Aorta (tissue), 5 donors: ENCODE data around the gene FBXO30. TPM values are rescaled to one million over a fixed set of nuclear protein-coding genes. Genes with fewer than 3 reads are reported as not detected.
A peak's percentile ranks its signal among the peaks of the same experiment; 100 is the strongest.

Experiments used
- ATAC-seq: fragments of 200-7000 bp; cut with Tn5 transposase; one replicate; pipeline ENCODE4 v1.9.1; 2022; ENCODE audit warnings: moderate library complexity; ENCODE audit not compliant: low FRiP score
- DNase-seq, 2 donors: peaks; one replicate each; pipeline ENCODE4 v3.0.0-alpha.2; 2020
- H3K27ac ChIP-seq, 2 donors: one replicate each; pipeline ENCODE4 v1.5.1; 2013; ENCODE audit warnings: low read length in 2 of 2, mild to moderate bottlenecking in 2 of 2, moderate library complexity in 2 of 2, control low read depth in 1 of 2, inconsistent platforms in 1 of 2, low read depth in 1 of 2
- H3K27me3 ChIP-seq, 2 donors: one replicate each; pipeline ENCODE4 v1.6.1; 2013; ENCODE audit warnings: control low read depth in 1 of 2, low read length in 1 of 2, mild to moderate bottlenecking in 1 of 2, moderate library complexity in 1 of 2; ENCODE audit not compliant: insufficient read depth in 2 of 2, control insufficient read depth in 1 of 2
- H3K36me3 ChIP-seq, 2 donors: one replicate each; pipeline ENCODE4 v1.6.1; 2013; ENCODE audit warnings: control low read depth in 1 of 2, low read length in 1 of 2, mild to moderate bottlenecking in 1 of 2; ENCODE audit not compliant: insufficient read depth in 2 of 2, control insufficient read depth in 1 of 2
- H3K4me1 ChIP-seq, 2 donors: one replicate each; pipeline ENCODE4 v1.6.1; 2013; ENCODE audit warnings: low read length in 2 of 2, control low read depth in 1 of 2, mild to moderate bottlenecking in 1 of 2, moderate library complexity in 1 of 2; ENCODE audit not compliant: insufficient read depth in 2 of 2, control insufficient read depth in 1 of 2
- H3K4me3 ChIP-seq, 2 donors: one replicate each; pipeline ENCODE4 v1.5.1; 2013; ENCODE audit warnings: low read length in 2 of 2, control low read depth in 1 of 2, mild to moderate bottlenecking in 1 of 2
- H3K9me3 ChIP-seq: one replicate; pipeline ENCODE4 v1.6.1; 2013; ENCODE audit warnings: mild to moderate bottlenecking, low read length; ENCODE audit not compliant: control insufficient read depth
- WGBS, 2 donors: extraction: QIAGEN DNeasy Blood & Tissue Kit; methylation state at CpG; one replicate each; pipeline ENCODE4 v1.1.7; 2013; 5-methylcytosine and 5-hydroxymethylcytosine counted together
- intact Hi-C, 2 donors: fragments of 100-400 bp; cut with DNase I; formaldehyde crosslinking; loops; one replicate each; pipeline versions ENCODE4 v1.14.2 to v1.15.0; 2022
- polyA plus RNA-seq, 2 donors: library from polyadenylated mRNA; stranded (reverse); fragments of 200-250 nt; gene quantifications; one replicate each; pipeline ENCODE4 v1.2.3, GENCODE V29; 2013
- total RNA-seq, 2 donors: library from RNA; stranded (reverse); fragmentation: NEBNext Ultra II Directional; extraction: Animal tissue kit (Norgen Biotek cat#: 25700); gene quantifications; one replicate each; pipeline ENCODE4 v1.2.1, GENCODE V29; 2021
- donor health status: healthy with polysubstance abuse.
- donor health status: Bipolar disorder and iron deficiency.
- donor health status: DM: no; HTN: no; CAD: no.
- donor health status: DM: no; HTN: no; CAD: no.
- donor health status: DM: yes; HTN: yes; CAD: no.

The FBXO30 gene
- total and polyA plus RNA-seq, 4 donors: 4.4 to 17.2 (median 9.5) TPM

DNA sequence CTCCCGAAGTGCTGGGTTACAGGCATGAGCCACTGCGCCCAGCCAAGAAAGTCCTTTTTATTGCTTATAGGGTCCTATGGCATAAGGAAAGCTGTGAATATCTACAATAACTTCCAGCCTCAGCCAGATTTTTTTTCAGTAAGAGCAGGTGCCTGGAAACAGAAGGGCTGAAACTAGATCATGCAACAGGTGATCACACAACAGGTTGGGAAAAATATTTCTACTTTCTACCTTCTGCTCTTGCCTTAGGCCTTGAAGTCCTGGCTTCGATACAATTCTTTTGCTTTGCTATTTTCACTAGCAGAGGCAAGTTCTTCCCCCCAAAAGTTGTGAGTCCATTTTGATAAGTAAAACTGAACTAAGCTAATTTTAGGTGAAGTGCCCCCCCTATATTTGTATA, 9.7 kb upstream of the FBXO30 start:
- intact Hi-C loops: no loop called here
- H3K4me1 ChIP-seq: peaks cover 0 to 3% of the 10 kb centered on the region in 2 donors
- H3K36me3 ChIP-seq: no peaks in the 10 kb centered on the region
- no peaks in the 10 kb centered on the region for H3K9me3 ChIP-seq
- ATAC-seq: no peak
- H3K4me3 ChIP-seq: no peak overlapping the region
- DNase-seq: no peak
- 97 to 100% methylated on average over 3 of the region's 3 CpGs for WGBS, 2 donors
- H3K27ac ChIP-seq: no peak overlapping the region
- H3K27me3 ChIP-seq: no peaks in the 10 kb centered on the region

DNA sequence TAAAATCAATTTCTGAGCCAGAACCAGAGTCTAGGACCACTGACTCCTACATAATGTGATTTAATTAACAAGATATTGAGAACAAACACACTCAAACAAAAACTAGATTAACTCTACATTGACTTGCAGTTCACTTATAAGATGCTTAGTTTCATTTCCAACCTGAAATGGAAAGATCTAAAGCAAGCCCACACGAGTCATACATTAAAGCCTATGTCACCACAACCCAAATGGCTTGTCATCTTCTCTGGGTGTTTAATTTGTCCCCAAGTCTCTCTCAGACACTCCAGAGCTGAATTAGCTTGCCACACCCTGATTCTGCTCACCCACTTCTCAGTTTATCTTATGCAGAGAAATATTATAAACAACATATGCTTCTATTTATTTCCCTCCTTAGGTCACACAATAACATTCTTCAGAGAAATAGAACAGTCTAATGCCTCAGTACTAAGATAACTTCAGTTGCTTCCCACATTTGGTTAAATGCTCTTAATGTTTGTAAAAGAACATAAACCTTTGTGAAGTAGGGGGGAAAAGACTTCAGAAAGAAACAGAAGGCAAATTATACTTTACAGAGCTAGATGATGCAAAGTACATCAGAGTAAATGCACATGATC, 8.8 kb upstream of the FBXO30 start:
- Histone ChIP-seq H3K27me3 (no peaks in the 10 kb centered on the region), H3K36me3 (no peaks in the 10 kb centered on the region), H3K9me3 (no peaks in the 10 kb centered on the region), H3K4me3 (no peak overlapping the region), H3K27ac (no peak overlapping the region), H3K4me1 (no peaks in the 10 kb centered on the region)
- ATAC-seq (no peak), DNase-seq (no peak)
- intact Hi-C loops: no loop called here
- 72 to 74% methylated on average over 1 of the region's 1 CpG for WGBS, 2 donors

DNA sequence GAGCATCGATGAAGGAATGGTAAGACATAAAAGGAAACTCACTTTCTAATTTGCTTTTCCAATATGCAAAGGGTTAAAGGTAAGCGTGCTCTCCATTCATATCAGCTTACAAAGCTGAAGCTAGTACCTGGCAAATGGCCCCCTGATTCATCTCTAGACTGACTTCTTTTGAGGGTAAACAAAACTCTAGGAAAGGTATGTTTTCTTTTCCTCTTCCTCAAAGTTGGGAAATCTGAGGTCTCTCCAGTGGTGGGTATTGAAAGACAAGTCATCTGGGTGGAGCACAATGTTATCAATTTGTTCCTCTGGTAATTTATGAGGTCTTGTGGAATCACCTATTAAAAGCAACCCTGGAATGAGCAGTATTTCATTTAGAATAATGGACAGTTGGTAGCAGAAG, 7.9 kb upstream of the FBXO30 start:
- 81 to 94% methylated on average over 2 of the region's 2 CpGs for WGBS, 2 donors
- H3K27me3 ChIP-seq: no peaks in the 10 kb centered on the region
- no peak for ATAC-seq
- H3K27ac ChIP-seq: no peak overlapping the region
- H3K4me1 ChIP-seq: no peaks in the 10 kb centered on the region
- intact Hi-C loops: no loop called here
- no peak for DNase-seq
- no peaks in the 10 kb centered on the region for H3K36me3 ChIP-seq
- no peaks in the 10 kb centered on the region for H3K9me3 ChIP-seq
- H3K4me3 ChIP-seq: no peak overlapping the region

- no peak for ATAC-seq
- intact Hi-C loops: loop anchor here (5.0 to 10.0 kb wide), 2 partner anchors 72 to 145 kb away; partner anchors contain the start of gene SHPRH (in 2 of the 2)
- WGBS, 2 donors: 92 to 95% methylated on average over 1 of the region's 1 CpG
Measured at GRCh38 chr6:145819994-145820393, 5.4 kb upstream of the FBXO30 start.

DNA sequence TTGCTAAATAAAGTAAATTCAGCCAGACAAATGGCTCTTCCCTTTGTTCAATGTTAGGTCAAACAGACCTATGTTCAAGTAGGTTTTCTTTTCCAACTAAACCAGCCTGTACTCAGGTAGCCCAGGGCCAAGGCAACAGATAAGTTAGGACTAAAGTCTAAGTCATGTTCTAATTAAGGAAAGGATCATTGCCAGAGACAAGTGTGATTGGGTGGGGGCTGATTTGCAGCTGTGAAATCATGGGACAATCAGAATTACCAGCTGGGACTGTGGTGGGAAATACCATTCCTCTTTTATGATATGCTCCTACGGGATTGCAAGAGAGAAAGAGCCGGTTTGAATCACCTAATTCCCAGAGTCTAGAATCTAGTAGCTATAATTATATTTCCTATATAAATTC, 4.2 kb upstream of the FBXO30 start:
- Histone ChIP-seq H3K27me3 (no peaks in the 10 kb centered on the region), H3K9me3 (no peaks in the 10 kb centered on the region), H3K4me3 (no peak overlapping the region), H3K27ac (no peak overlapping the region), H3K36me3 (no peaks in the 10 kb centered on the region), H3K4me1 (peaks cover 2% of the 10 kb centered on the region in 2 donors)
- 89 to 96% methylated on average over 2 of the region's 2 CpGs for WGBS, 2 donors
- intact Hi-C loops: loop anchor here (5.0 to 10.0 kb wide), 2 partner anchors 74 to 146 kb away; partner anchors contain the start of gene SHPRH (in 2 of the 2)
- ATAC-seq: no peak
- DNase-seq: no peak

More at GRCh38 chr6:145819994-145820393, 5.4 kb upstream of the FBXO30 start:
- Histone ChIP-seq H3K4me1 (peaks cover 2% of the 10 kb centered on the region in 2 donors), H3K4me3 (no peak overlapping the region), H3K27me3 (no peaks in the 10 kb centered on the region), H3K9me3 (no peaks in the 10 kb centered on the region), H3K36me3 (no peaks in the 10 kb centered on the region), H3K27ac (no peak overlapping the region)
- no peak for DNase-seq

DNA sequence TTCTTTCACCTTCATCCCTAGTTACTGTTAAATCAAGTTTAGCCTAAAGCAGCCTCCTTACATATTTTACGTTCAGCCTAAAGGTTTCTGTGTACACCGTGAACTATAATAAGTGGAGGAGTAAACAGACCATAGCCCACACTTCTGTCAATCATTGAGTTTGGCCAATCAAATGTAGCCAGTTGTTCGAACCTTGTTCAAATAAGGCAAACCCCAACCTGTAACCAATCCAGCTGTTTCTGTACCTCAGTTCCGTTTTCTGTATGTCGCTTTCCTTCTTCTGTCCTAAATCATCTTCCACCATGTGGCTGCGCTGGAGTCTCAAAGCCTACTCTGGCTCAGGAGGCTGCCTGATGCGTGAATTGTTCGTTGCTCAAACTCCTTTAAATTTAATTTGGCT, 1.8 kb upstream of the FBXO30 start:
- intact Hi-C loops: loop anchor here (5.0 to 10.0 kb wide), 2 partner anchors 76 to 148 kb away; partner anchors contain the start of gene SHPRH (in 2 of the 2)

GRCh38 chr6:145815309-145816274, 997 bp upstream of the FBXO30 start:
- Histone ChIP-seq H3K27ac (peak overlapping the region; percentile 57 to 65), H3K36me3 (no peaks in the 10 kb centered on the region), H3K4me3 (peak overlapping the region; percentile 24 to 45), H3K4me1 (peaks cover 2 to 8% of the 10 kb centered on the region in 2 donors), H3K27me3 (no peaks in the 10 kb centered on the region), H3K9me3 (no peaks in the 10 kb centered on the region)
- ATAC-seq: peak; percentile 40
- 3 to 5% methylated on average over 25 of the region's 25 CpGs for WGBS, 2 donors
- intact Hi-C loops: loop anchor here (2.0 to 10.0 kb wide), 3 partner anchors 77 to 149 kb away; partner anchors contain the start of genes SHPRH (in 2 of the 2) and EPM2A (in 1 of the 2)
- DNase-seq: peak in 1 of 2 donors; percentile 32

More for the DNA sequence above, 1.8 kb upstream of the FBXO30 start:
- Histone ChIP-seq H3K9me3 (no peaks in the 10 kb centered on the region), H3K27ac (no peak overlapping the region), H3K4me1 (peaks cover 2 to 6% of the 10 kb centered on the region in 2 donors), H3K27me3 (no peaks in the 10 kb centered on the region), H3K4me3 (no peak overlapping the region), H3K36me3 (no peaks in the 10 kb centered on the region)
- DNase-seq (no peak), ATAC-seq (no peak)
- WGBS, 2 donors: 89 to 91% methylated on average over 8 of the region's 8 CpGs

- WGBS, 2 donors: 0% methylated on average over 32 to 33 of the region's 33 CpGs
- peak overlapping the region; percentile 88 to 91 for H3K27ac ChIP-seq
- H3K36me3 ChIP-seq: no peaks in the 10 kb centered on the region
- peak; percentile 38 for ATAC-seq
- peak; percentile 64 to 83 for DNase-seq
- H3K4me1 ChIP-seq: peaks cover 2 to 10% of the 10 kb centered on the region in 2 donors
- intact Hi-C loops: loop anchor here (2.0 to 10.0 kb wide), 3 partner anchors 77 to 151 kb away; partner anchors contain the start of genes EPM2A (in 2 of the 2) and SHPRH (in 2 of the 2)
- H3K4me3 ChIP-seq: peak overlapping the region; percentile 80 to 89
- H3K27me3 ChIP-seq: no peaks in the 10 kb centered on the region
- H3K9me3 ChIP-seq: no peaks in the 10 kb centered on the region
Measured at GRCh38 chr6:145814035-145814500, 527 bp downstream of the FBXO30 start.
